Muscle layer of duodenum (tissue), 2 donors: ENCODE data around the gene RBM39.
"Not testable (repeated sequence)": the region's sequence is repeated elsewhere in the genome, so short reads cannot be mapped to it uniquely, and the experiment has no call there.

Source experiments
- H3K27ac ChIP-seq: one replicate; pipeline ENCODE4 v1.7.0; 2013; ENCODE audit warnings: mild to moderate bottlenecking, low read length
- H3K27me3 ChIP-seq: one replicate; pipeline ENCODE4 v1.7.0; 2013; ENCODE audit warnings: low read depth, mild to moderate bottlenecking, control low read depth, low read length
- H3K36me3 ChIP-seq, 2 donors: one replicate each; pipeline ENCODE4 v1.7.0; 2013; ENCODE audit warnings: low read length in 2 of 2, control low read depth in 1 of 2, mild to moderate bottlenecking in 1 of 2; ENCODE audit not compliant: insufficient read depth in 2 of 2, control insufficient read depth in 1 of 2
- H3K4me1 ChIP-seq, 2 donors: one replicate each; pipeline ENCODE4 v1.7.0; 2013; ENCODE audit warnings: low read length in 2 of 2, mild to moderate bottlenecking in 2 of 2, control low read depth in 1 of 2, moderate library complexity in 1 of 2; ENCODE audit not compliant: insufficient read depth in 2 of 2, control insufficient read depth in 1 of 2
- H3K4me3 ChIP-seq, 2 donors: one replicate each; pipeline ENCODE4 v1.7.0; 2013; ENCODE audit warnings: low read length in 2 of 2, low read depth in 1 of 2, mild to moderate bottlenecking in 1 of 2
- H3K9me3 ChIP-seq, 2 donors: one replicate each; pipeline ENCODE4 v1.7.0; 2013; ENCODE audit warnings: low read length in 2 of 2, control low read depth in 1 of 2, mild to moderate bottlenecking in 1 of 2; ENCODE audit not compliant: control insufficient read depth in 1 of 2
- donor health status: healthy.

The RBM39 gene

DNA sequence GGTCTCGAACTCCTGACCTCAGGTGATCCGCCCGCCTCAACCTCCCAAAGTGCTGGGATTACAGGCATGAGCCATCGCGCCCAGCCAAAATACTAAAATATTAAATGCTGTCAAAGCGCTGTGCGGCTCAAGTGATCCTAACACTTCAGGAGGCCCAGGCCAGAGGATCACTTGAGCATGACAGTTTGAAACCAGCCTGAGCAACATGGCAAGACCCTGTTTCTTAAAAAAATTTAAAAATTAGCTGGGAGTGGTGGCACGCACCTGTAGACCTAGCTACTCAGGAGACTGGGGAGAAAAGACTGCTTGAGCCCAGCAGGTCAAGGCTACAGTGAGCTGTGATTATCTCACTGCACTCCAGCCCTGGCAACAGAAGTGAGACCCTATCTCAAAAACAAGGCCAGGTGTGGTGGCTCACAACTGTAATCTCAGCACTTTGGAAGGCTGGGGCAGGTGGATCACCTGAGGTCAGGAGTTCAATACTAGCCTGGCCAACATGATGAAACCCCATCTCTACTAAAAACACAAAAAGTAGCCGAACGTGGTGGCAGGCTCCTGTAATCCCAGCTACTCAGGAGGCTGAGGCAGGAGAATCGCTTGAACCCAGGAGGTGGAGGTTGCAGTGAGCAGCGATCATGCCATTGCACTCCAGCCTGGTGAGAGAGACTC, 18.3 kb downstream of the RBM39 start:
- H3K4me1 ChIP-seq, H3K27me3 ChIP-seq, H3K27ac ChIP-seq, H3K9me3 ChIP-seq, H3K4me3 ChIP-seq: not testable (repeated sequence)
- peaks cover 54 to 86% of the 10 kb centered on the region in 2 donors for H3K36me3 ChIP-seq

DNA sequence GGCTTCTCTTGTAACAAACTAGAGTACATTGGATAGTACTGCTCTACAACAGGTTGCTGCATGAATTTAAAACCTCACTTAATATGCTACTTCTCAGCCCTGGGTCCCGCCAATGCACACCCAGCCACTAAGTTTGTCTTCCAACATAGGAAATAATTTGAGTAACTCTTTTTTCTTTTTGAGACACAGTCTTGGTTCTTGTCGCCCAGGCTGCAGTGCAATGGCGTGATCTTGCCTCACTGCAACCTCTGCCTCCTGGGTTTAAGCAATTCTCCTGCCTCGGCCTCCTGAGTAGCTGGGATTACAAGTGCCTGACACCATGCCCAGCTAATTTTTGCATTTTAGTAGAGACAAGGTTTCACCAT, 18.8 kb downstream of the RBM39 start:
- not testable (repeated sequence) for H3K27ac ChIP-seq, H3K9me3 ChIP-seq, H3K4me3 ChIP-seq, H3K4me1 ChIP-seq, H3K27me3 ChIP-seq
- peaks cover 58 to 87% of the 10 kb centered on the region in 2 donors for H3K36me3 ChIP-seq

DNA sequence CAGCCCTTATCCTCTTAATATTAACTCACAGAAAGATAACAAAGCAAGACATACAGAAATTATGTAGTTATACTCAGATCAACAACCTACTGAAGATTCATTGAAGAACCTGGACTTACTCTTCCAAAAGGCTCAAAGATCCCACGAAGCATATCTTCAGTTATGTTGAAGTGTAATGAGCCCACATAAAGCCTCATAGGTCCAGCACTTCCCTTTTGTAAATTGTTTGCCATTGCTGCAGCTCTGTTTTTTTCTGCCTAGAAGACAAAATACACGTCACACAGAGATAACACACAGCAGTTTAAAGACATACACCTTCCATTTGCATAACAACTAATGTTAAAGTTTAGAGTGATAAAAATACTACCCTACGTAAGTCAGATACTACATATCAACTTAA, 20.4 kb downstream of the RBM39 start:
- H3K4me1 ChIP-seq = peaks cover 0 to 4% of the 10 kb centered on the region in 2 donors
- no peaks in the 10 kb centered on the region for H3K9me3 ChIP-seq
- H3K36me3 ChIP-seq = peaks cover 65 to 89% of the 10 kb centered on the region in 2 donors
- no peaks in the 10 kb centered on the region for H3K27me3 ChIP-seq
- no peak overlapping the region for H3K27ac ChIP-seq
- no peak overlapping the region for H3K4me3 ChIP-seq

DNA sequence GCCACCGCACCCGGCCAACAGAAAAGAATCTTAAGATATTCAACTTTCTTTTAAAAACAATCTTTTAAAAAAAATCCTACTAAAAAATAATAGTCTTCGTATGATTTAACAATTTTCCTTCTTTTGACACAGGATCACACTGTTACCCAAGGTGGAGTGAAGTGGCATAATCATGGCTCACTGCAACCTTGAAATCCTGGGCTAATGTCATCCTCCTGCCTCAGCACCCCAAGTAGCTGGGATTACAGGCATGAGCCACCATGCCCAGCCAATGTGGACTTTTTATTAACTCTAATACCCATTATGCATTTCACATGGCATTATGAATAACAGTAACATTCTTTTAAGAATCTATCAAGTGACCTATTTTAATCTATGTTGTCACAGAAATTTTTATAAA, 20.8 kb downstream of the RBM39 start:
- Histone ChIP-seq H3K4me3 (no peak overlapping the region), H3K27me3 (no peaks in the 10 kb centered on the region), H3K27ac (no peak overlapping the region), H3K36me3 (peaks cover 65 to 88% of the 10 kb centered on the region in 2 donors), H3K9me3 (no peaks in the 10 kb centered on the region), H3K4me1 (peaks cover 0 to 4% of the 10 kb centered on the region in 2 donors)

DNA sequence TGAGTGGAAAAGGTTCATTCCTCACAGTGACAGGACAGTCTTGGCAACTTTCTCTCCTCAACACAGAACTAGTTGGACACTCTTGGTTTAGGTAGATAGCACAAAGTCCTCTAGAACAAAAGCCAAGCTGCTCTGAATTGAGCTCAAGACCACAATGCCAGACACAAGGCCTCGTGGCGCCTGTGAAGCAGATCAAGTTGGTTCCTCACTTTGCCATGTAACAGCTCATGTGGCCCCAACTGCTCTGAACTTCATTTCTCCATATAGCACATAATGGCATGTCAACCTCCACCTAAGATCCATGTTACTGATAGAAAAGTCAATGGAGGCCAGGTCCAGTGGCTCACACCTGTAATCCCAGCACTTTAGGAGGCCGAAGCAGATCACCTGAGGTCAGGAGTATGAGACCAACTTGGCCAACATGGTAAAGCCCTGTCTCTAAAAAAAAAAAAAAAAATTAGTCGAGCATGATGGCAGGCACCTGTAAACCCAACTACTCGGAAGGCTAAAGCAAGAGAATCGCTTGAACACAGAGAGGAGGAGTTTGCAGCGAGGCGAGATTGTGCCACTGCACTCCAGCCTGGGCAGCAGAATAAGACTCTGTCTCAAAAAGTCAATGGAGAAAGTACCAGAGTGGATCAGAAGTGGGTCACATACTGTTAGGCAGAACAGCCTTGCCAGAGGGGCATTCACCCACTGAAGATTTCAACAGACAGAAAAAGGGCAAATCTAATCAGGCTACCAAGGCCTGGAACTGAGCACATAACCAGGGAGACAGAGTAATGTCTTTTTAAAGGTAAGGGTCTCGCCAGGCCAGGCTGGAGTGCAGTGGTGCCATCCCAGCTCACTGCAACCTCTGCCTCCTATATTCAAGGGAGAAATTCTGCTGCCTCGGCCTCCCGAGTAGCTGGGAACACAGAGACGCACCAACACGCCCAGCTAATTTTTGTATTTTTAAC, 21.6 kb downstream of the RBM39 start:
- Histone ChIP-seq H3K27me3 (no peaks in the 10 kb centered on the region), H3K4me1 (peaks cover 0 to 4% of the 10 kb centered on the region in 2 donors), H3K27ac (no peak overlapping the region), H3K36me3 (peaks cover 67 to 86% of the 10 kb centered on the region in 2 donors), H3K4me3 (no peak overlapping the region), H3K9me3 (no peaks in the 10 kb centered on the region)

DNA sequence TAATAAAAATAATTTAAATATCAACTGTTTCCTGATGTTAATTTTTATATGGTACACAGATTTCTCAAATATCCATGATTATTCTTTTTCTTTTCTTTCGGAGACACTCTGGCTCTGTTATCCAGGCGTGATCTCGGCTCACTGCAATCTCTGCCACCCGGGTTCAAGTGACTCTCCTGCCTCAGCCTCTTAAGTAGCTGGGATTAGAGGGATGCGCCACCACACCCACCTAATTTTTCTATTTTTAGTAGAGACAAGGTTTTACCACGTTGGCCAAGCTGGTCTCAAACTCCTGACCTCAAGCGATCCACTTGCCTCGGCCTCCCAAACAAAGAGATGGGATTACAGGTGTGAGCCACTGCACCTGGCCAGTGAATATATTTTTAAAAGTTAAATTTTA, 22.3 kb downstream of the RBM39 start:
- H3K9me3 ChIP-seq = no peaks in the 10 kb centered on the region
- peaks cover 0 to 9% of the 10 kb centered on the region in 2 donors for H3K4me1 ChIP-seq
- no peaks in the 10 kb centered on the region for H3K27me3 ChIP-seq
- H3K36me3 ChIP-seq = peaks cover 71 to 87% of the 10 kb centered on the region in 2 donors
- H3K27ac ChIP-seq = no peak overlapping the region
- H3K4me3 ChIP-seq = no peak overlapping the region

DNA sequence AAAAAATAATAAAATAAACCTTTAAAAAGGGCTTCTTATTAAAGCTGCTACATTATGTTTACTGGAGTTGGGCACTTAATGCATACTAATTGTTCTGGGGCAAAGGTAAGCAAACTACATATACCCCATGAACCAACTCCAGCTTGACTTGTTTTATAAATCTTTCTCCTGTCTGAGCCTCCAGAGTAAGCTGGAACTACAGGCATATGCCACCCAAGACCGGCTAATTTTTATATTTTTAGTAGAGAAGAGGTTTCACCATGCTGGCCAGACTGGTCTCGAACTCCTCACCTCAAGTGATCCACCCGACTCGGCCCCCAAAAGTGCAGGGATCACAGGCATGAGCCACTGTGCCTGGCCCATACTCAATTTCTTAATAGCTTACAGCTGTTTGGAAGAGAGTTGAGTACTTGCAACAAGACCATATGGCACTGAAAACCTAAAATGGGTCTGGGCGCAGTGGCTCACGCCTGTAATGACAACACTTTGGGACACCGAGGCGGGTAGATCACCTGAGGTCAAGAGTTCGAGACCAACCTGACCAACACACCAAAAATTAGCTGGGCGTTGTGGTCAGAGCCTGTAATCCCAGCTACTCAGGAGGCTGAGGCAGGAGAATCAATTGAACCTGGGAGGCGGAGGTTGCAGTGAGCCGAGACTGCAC, 23.0 kb downstream of the RBM39 start:
- H3K27me3 ChIP-seq = no peaks in the 10 kb centered on the region
- no peak overlapping the region for H3K27ac ChIP-seq
- H3K36me3 ChIP-seq = peaks cover 70 to 82% of the 10 kb centered on the region in 2 donors
- H3K9me3 ChIP-seq = no peaks in the 10 kb centered on the region
- no peak overlapping the region for H3K4me3 ChIP-seq
- peaks cover 0 to 9% of the 10 kb centered on the region in 2 donors for H3K4me1 ChIP-seq

DNA sequence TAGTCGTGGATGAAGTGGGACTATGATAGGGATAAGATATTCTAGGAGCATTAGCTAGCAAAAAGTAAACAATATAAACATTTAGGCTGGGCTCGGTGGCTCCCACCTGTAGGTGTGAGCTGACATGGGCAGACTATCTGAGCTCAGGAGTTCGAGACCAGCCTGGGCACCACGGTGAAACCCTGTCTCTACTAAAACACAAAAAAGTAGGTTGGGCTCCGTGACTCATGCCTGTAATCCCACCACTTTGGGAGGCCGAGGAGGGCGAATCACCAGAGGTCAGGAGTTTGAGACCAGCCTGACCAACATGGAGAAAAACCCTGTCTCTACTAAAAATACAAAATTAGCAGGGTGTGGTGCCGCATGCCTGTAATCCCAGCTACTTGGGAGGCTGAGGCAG, 23.7 kb downstream of the RBM39 start:
- H3K4me3 ChIP-seq, H3K27ac ChIP-seq, H3K9me3 ChIP-seq, H3K4me1 ChIP-seq, H3K27me3 ChIP-seq: not testable (repeated sequence)
- peaks cover 75 to 82% of the 10 kb centered on the region in 2 donors for H3K36me3 ChIP-seq

DNA sequence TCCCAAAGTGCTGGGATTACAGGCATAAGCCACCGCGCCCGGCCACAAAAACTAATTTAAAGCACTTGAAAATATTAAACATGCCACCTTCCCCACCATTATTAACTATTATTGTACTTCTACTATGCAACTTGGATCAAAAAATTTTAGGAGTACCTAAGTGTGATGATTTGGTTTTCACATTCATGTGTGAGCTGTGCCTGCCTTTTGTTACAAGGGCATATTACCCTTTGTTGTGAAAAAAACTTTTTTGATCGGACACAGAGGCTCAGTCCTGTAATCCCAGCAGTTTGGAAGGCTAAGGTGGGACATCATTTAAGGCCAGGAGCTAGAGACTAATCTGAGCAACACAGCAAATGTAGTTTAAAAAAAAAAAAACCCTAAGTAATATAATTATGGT, 25.7 kb downstream of the RBM39 start:
- Histone ChIP-seq H3K9me3 (no peaks in the 10 kb centered on the region), H3K27ac (no peak overlapping the region), H3K27me3 (no peaks in the 10 kb centered on the region), H3K4me1 (peaks cover 0 to 14% of the 10 kb centered on the region in 2 donors), H3K36me3 (peaks cover 73 to 83% of the 10 kb centered on the region in 2 donors), H3K4me3 (no peak overlapping the region)

DNA sequence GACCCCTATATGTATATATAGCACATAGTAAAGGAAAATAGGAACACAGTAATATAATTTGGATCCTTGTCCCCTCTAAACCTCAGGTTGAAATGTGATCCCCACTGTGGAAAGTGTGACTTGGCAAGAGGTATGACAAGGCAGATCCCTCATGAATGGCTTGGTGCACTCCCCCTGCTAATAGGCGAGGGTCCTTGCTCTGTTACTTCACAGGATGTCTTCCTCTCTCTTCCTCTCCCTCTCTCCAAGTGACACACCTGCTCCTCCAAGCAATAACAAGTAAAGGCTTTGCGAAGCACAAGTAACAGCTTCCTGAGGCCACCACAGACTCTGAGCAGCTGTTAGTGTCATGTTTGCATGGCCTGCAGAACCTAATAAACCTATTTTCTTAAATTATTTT, 26.4 kb downstream of the RBM39 start:
- H3K4me3 ChIP-seq = no peak overlapping the region
- H3K4me1 ChIP-seq = peaks cover 0 to 14% of the 10 kb centered on the region in 2 donors
- no peaks in the 10 kb centered on the region for H3K27me3 ChIP-seq
- H3K36me3 ChIP-seq = peaks cover 75 to 77% of the 10 kb centered on the region in 2 donors
- no peak overlapping the region for H3K27ac ChIP-seq
- H3K9me3 ChIP-seq = no peaks in the 10 kb centered on the region

DNA sequence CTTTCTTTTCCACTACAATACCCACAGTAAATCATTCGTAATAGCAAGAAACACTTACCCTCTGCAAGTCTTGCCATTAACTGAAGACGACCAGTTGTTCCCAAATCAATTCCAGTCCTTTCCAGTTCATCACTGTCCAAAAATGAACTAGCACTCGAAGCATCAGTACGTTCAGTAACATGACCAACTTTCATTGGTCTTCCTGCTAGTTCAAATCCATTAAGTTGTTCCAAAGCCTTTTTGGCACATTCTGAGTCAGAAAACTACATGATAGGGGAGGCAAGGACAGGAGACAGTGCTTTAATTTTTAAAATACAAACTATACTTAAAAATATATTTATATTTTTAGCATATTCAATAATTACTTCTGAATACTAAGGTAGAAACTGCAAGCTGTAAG, 27.9 kb downstream of the RBM39 start:
- Histone ChIP-seq H3K27me3 (no peaks in the 10 kb centered on the region), H3K36me3 (peaks cover 75 to 78% of the 10 kb centered on the region in 2 donors), H3K9me3 (no peaks in the 10 kb centered on the region), H3K27ac (no peak overlapping the region), H3K4me3 (no peak overlapping the region), H3K4me1 (peaks cover 0 to 27% of the 10 kb centered on the region in 2 donors)
